Caco-2 (cell line): ENCODE data around the gene C19orf25. TPM values are rescaled to one million over a fixed set of nuclear protein-coding genes. Genes with fewer than 3 reads are reported as not detected.

Experiments used
- BruUV-seq: library from RNA; stranded (reverse); fragments of 400-500 nt; replicated peaks from 2 replicates; lab custom pipeline; 2021; lab: Mats Ljungman, UMichigan
- CTCF ChIA-PET: fragments of 300-600 bp; sonication (Branson Sonifier 250); formaldehyde crosslinking; loops from one replicate; lab custom pipeline; 2022; ENCODE audit warnings: antibody characterized with exemption; lab: Charles Lee
- POLR2A ChIA-PET: fragments of 300-600 bp; sonication (Branson Sonifier 250); formaldehyde crosslinking; loops from one replicate; lab custom pipeline; 2022; ENCODE audit warnings: antibody characterized with exemption; lab: Charles Lee
- DNase-seq, 2 experiments: peaks; one replicate each; pipeline versions ENCODE4 v3.0.0 to v3.0.0-alpha.2; 2020 to 2022
- H3K27me3 ChIP-seq: replicated peaks from 2 replicates; pipeline ENCODE4 v1.6.0; 2011; ENCODE audit warnings: low read length; ENCODE audit not compliant: control insufficient read depth, insufficient read depth
- H3K36me3 ChIP-seq: 2 replicates; pipeline ENCODE4 v1.5.1; 2011; ENCODE audit warnings: low read length; ENCODE audit not compliant: control insufficient read depth, insufficient read depth
- H3K4me1 ChIP-seq: fragments of 250-450 bp; sonication (Bioruptor Pico); 2 replicates; pipeline ENCODE4 v1.5.1; 2020; ENCODE audit warnings: mild to moderate bottlenecking
- H3K4me3 ChIP-seq: 2 replicates; pipeline ENCODE4 v1.5.1; 2011; ENCODE audit warnings: low read depth, mild to moderate bottlenecking, control low read depth, low read length
- H3K9me3 ChIP-seq: fragments of 250-450 bp; sonication (Bioruptor Pico); 2 replicates; pipeline ENCODE4 v1.5.1; 2020; ENCODE audit warnings: mild to moderate bottlenecking, moderate library complexity
- H3K27ac Mint-ChIP-seq: one replicate; pipeline ENCODE4 v1.8.0; 2022; ENCODE audit warnings: mixed read lengths; ENCODE audit not compliant: unreplicated experiment
- H3K27me3 Mint-ChIP-seq: one replicate; pipeline ENCODE4 v1.8.0; 2022; ENCODE audit warnings: mixed read lengths; ENCODE audit not compliant: insufficient read depth, unreplicated experiment
- H3K36me3 Mint-ChIP-seq: one replicate; pipeline ENCODE4 v1.8.0; 2022; ENCODE audit warnings: mild to moderate bottlenecking, mixed read lengths; ENCODE audit not compliant: insufficient read depth, unreplicated experiment
- H3K4me1 Mint-ChIP-seq: one replicate; pipeline ENCODE4 v1.8.0; 2022; ENCODE audit warnings: low read depth, mixed read lengths; ENCODE audit not compliant: unreplicated experiment
- H3K4me3 Mint-ChIP-seq: one replicate; pipeline ENCODE4 v1.8.0; 2022; ENCODE audit warnings: mild to moderate bottlenecking, moderate library complexity, mixed read lengths; ENCODE audit not compliant: unreplicated experiment
- H3K9me3 Mint-ChIP-seq: one replicate; pipeline ENCODE4 v1.8.0; 2022; ENCODE audit warnings: mixed read lengths; ENCODE audit not compliant: unreplicated experiment
- CTCF ChIP-seq, 2 experiments: fragments of 200-600 bp in 1 of 2; IDR thresholded peaks; 1 replicate in 1 of 2; 2 replicates in 1 of 2; pipeline versions ENCODE4 v1.5.1 to v1.8.0; 2011 to 2022; ENCODE audit warnings: antibody characterized with exemption in 1 of 2, control low read depth in 1 of 2, inconsistent platforms in 1 of 2, low read depth in 1 of 2, low read length in 1 of 2, mild to moderate bottlenecking in 1 of 2, moderate library complexity in 1 of 2; ENCODE audit not compliant: insufficient read depth in 1 of 2, severe bottlenecking in 1 of 2, unreplicated experiment in 1 of 2
- intact Hi-C: fragments of 100-400 bp; cut with micrococcal nuclease; formaldehyde crosslinking; loops from one replicate; pipeline ENCODE4 v1.10.0; 2022; ENCODE audit not compliant: unreplicated experiment
- total RNA-seq: library from RNA; stranded (reverse); gene quantifications from 2 replicates; pipeline ENCODE4 v1.2.3, GENCODE V29; 2022

The C19orf25 gene
- total RNA-seq, 1 experiment from 2014 or later: 41.9 TPM

- TF ChIP-seq CTCF (IDR thresholded peaks at IDR 0.05; ENCODE audit: insufficient read depth in 1 of 2, low read depth in 1 of 2, low read length in 1 of 2, severe bottlenecking in 1 of 2, unreplicated experiment in 1 of 2): no peak
- Histone ChIP-seq H3K36me3 (no peaks in the 10 kb centered on the region; the same call in 1 of the 2 replicates), H3K4me1 (no peaks in the 10 kb centered on the region), H3K4me3 (no peak overlapping the region), H3K9me3 (no peaks in the 10 kb centered on the region), H3K27me3 (no peaks in the 10 kb centered on the region)
- intact Hi-C loops: no loop called here
- BruUV-seq: no TSS peak
- Mint-ChIP-seq H3K4me1 (no peaks in the 10 kb centered on the region), H3K27me3 (no peaks in the 10 kb centered on the region), H3K4me3 (no peak overlapping the region), H3K9me3 (no peaks in the 10 kb centered on the region), H3K36me3 (peaks cover 40% of the 10 kb centered on the region), H3K27ac (no peak overlapping the region)
- POLR2A ChIA-PET: interaction anchor here (0.6 kb wide), 1 partner anchor 967 kb away, joined by 3 read pairs; no protein-coding TSS in a partner anchor
- DNase-seq: no peak
- CTCF ChIA-PET: no interaction called here
These were observed 22.7 kb downstream of the C19orf25 start for GRCh38 chr19:1456121-1456900.

- peak; percentile 64 to 74 for DNase-seq
- no peak overlapping the region for H3K4me3 Mint-ChIP-seq
These were observed 23.5 kb downstream of the C19orf25 start for GRCh38 chr19:1455336-1456120.

More at GRCh38 chr19:1455336-1456120, 23.5 kb downstream of the C19orf25 start:
- BruUV-seq: no TSS peak
- H3K4me1 ChIP-seq: no peaks in the 10 kb centered on the region
- Mint-ChIP-seq H3K9me3 (no peaks in the 10 kb centered on the region), H3K27ac (no peak overlapping the region), H3K27me3 (peaks cover 4% of the 10 kb centered on the region), H3K36me3 (peaks cover 46% of the 10 kb centered on the region), H3K4me1 (no peaks in the 10 kb centered on the region)
- intact Hi-C loops: no loop called here
- H3K9me3 ChIP-seq: no peaks in the 10 kb centered on the region
- no peak for TF ChIP-seq CTCF (IDR thresholded peaks at IDR 0.05; ENCODE audit: insufficient read depth in 1 of 2, low read depth in 1 of 2, low read length in 1 of 2, severe bottlenecking in 1 of 2, unreplicated experiment in 1 of 2)
- H3K27me3 ChIP-seq: no peaks in the 10 kb centered on the region
- ChIA-PET POLR2A (interaction anchor here (0.5 kb wide), 1 partner anchor 154 kb away, joined by 3 read pairs; no protein-coding TSS in a partner anchor), CTCF (no interaction called here)
- H3K4me3 ChIP-seq: no peak overlapping the region
- no peaks in the 10 kb centered on the region; the same call in 1 of the 2 replicates for H3K36me3 ChIP-seq
